ENCODE data around the gene FAM131B.

DNA sequence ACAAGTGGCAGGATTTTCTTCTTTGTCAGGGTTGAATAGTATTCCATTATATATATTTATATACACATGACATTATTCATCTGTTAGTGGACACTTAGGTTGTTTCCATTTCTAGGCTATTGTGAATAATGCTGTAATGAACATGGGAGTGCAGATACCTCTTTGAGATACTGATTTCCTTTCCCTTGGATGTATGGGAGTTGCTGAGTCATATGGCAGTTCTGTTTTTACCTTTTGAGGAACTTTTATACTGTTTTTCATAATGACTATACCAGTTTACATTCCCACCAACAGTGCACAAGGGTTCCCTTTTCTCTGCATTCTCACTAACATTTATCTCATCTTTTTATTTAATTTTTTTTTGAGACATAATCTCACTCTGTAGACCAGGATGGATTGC, 48.4 kb downstream of the FAM131B start:
- TF ChIP-seq CTCF (conservative IDR thresholded peaks at IDR 0.05; ENCODE audit: low read depth, low read length) (no peak), EZH2phosphoT487 (IDR thresholded peaks at IDR 0.05; ENCODE audit: borderline replicate concordance, low read length) (no peak), EZH2 (IDR thresholded peaks at IDR 0.05; ENCODE audit: low read length, unreplicated experiment) (no peak)

All from PC-3 (cell line).